ENCODE results near the gene NAPB. TPM values are rescaled to one million over a fixed set of nuclear protein-coding genes. Genes with fewer than 3 reads are reported as not detected.
A peak's percentile ranks its signal among the peaks of the same experiment; 100 is the strongest.

NAPB gene
- total RNA-seq, 1 donor from 2014 or later = 8.9 TPM

- H3K9ac ChIP-seq (ENCODE audit: low read depth in 1 of 3, low read length in 3 of 3) = peak overlapping the region; percentile 91 to 99 (median 96)
- no peaks in the 10 kb centered on the region for H3K27me3 ChIP-seq (ENCODE audit: control insufficient read depth in 3 of 3, insufficient read depth in 3 of 3, low read length in 3 of 3)
- H3K9me3 ChIP-seq (ENCODE audit: control insufficient read depth in 3 of 3, low read length in 3 of 3) = no peaks in the 10 kb centered on the region
- peaks cover 0 to 2% (median 0%) of the 10 kb centered on the region in 3 donors for H3K36me3 ChIP-seq (ENCODE audit: control insufficient read depth in 3 of 3, insufficient read depth in 3 of 3, low read length in 3 of 3)
- peak overlapping the region; percentile 94 for H3K27ac ChIP-seq (ENCODE audit: low read depth, low read length)
- H3K4me3 ChIP-seq (ENCODE audit: low read length in 3 of 3) = peak overlapping the region; percentile 83 to 95 (median 93)
- H3K4me1 ChIP-seq (ENCODE audit: control insufficient read depth in 3 of 3, insufficient read depth in 3 of 3, low read length in 3 of 3) = peaks cover 13 to 24% (median 14%) of the 10 kb centered on the region in 3 donors
Observed at GRCh38 chr20:23419657-23419994, 1.7 kb downstream of the NAPB start.

GRCh38 chr20:23417861-23418260 lies 3.4 kb downstream of the NAPB start:
- no peak overlapping the region for H3K27ac ChIP-seq (ENCODE audit: low read depth, low read length)
- peaks cover 0 to 2% (median 0%) of the 10 kb centered on the region in 3 donors for H3K36me3 ChIP-seq (ENCODE audit: control insufficient read depth in 3 of 3, insufficient read depth in 3 of 3, low read length in 3 of 3)
- H3K4me1 ChIP-seq (ENCODE audit: control insufficient read depth in 3 of 3, insufficient read depth in 3 of 3, low read length in 3 of 3) = peaks cover 13 to 24% (median 14%) of the 10 kb centered on the region in 3 donors
- no peaks in the 10 kb centered on the region for H3K27me3 ChIP-seq (ENCODE audit: control insufficient read depth in 3 of 3, insufficient read depth in 3 of 3, low read length in 3 of 3)
- H3K9me3 ChIP-seq (ENCODE audit: control insufficient read depth in 3 of 3, low read length in 3 of 3) = no peaks in the 10 kb centered on the region
- no peak overlapping the region for H3K9ac ChIP-seq (ENCODE audit: low read depth in 1 of 3, low read length in 3 of 3)
- no peak overlapping the region for H3K4me3 ChIP-seq (ENCODE audit: low read length in 3 of 3)

- H3K27ac ChIP-seq (ENCODE audit: low read depth, low read length) = no peak overlapping the region
- no peaks in the 10 kb centered on the region for H3K27me3 ChIP-seq (ENCODE audit: control insufficient read depth in 3 of 3, insufficient read depth in 3 of 3, low read length in 3 of 3)
- peaks cover 0 to under 1% (median 0%) of the 10 kb centered on the region in 3 donors for H3K36me3 ChIP-seq (ENCODE audit: control insufficient read depth in 3 of 3, insufficient read depth in 3 of 3, low read length in 3 of 3)
- no peaks in the 10 kb centered on the region for H3K9me3 ChIP-seq (ENCODE audit: control insufficient read depth in 3 of 3, low read length in 3 of 3)
- H3K4me3 ChIP-seq (ENCODE audit: low read length in 3 of 3) = no peak overlapping the region
- peak overlapping the region in 1 of 3 donors; percentile 17 for H3K9ac ChIP-seq (ENCODE audit: low read depth in 1 of 3, low read length in 3 of 3)
- peaks cover 16 to 30% (median 17%) of the 10 kb centered on the region in 3 donors for H3K4me1 ChIP-seq (ENCODE audit: control insufficient read depth in 3 of 3, insufficient read depth in 3 of 3, low read length in 3 of 3)
Observed at GRCh38 chr20:23415959-23416583, 5.2 kb downstream of the NAPB start.

- Histone ChIP-seq H3K9ac (ENCODE audit: low read depth in 1 of 3, low read length in 3 of 3) (no peak overlapping the region), H3K4me1 (ENCODE audit: control insufficient read depth in 3 of 3, insufficient read depth in 3 of 3, low read length in 3 of 3) (peaks cover 17 to 33% (median 18%) of the 10 kb centered on the region in 3 donors), H3K9me3 (ENCODE audit: control insufficient read depth in 3 of 3, low read length in 3 of 3) (no peaks in the 10 kb centered on the region), H3K4me3 (ENCODE audit: low read length in 3 of 3) (no peak overlapping the region), H3K27ac (ENCODE audit: low read depth, low read length) (no peak overlapping the region), H3K36me3 (ENCODE audit: control insufficient read depth in 3 of 3, insufficient read depth in 3 of 3, low read length in 3 of 3) (no peaks in the 10 kb centered on the region), H3K27me3 (ENCODE audit: control insufficient read depth in 3 of 3, insufficient read depth in 3 of 3, low read length in 3 of 3) (no peaks in the 10 kb centered on the region)
Observed at GRCh38 chr20:23415555-23415954, 5.7 kb downstream of the NAPB start.

GRCh38 chr20:23414526-23415188 lies 6.6 kb downstream of the NAPB start:
- Histone ChIP-seq H3K27me3 (ENCODE audit: control insufficient read depth in 3 of 3, insufficient read depth in 3 of 3, low read length in 3 of 3) (no peaks in the 10 kb centered on the region), H3K9me3 (ENCODE audit: control insufficient read depth in 3 of 3, low read length in 3 of 3) (no peaks in the 10 kb centered on the region), H3K9ac (ENCODE audit: low read depth in 1 of 3, low read length in 3 of 3) (no peak overlapping the region), H3K27ac (ENCODE audit: low read depth, low read length) (no peak overlapping the region), H3K4me1 (ENCODE audit: control insufficient read depth in 3 of 3, insufficient read depth in 3 of 3, low read length in 3 of 3) (peaks cover 15 to 37% (median 18%) of the 10 kb centered on the region in 3 donors), H3K36me3 (ENCODE audit: control insufficient read depth in 3 of 3, insufficient read depth in 3 of 3, low read length in 3 of 3) (no peaks in the 10 kb centered on the region), H3K4me3 (ENCODE audit: low read length in 3 of 3) (no peak overlapping the region)

GRCh38 chr20:23413862-23414422 lies 7.3 kb downstream of the NAPB start:
- H3K27ac ChIP-seq (ENCODE audit: low read depth, low read length) = no peak overlapping the region
- H3K4me3 ChIP-seq (ENCODE audit: low read length in 3 of 3) = no peak overlapping the region
- H3K27me3 ChIP-seq (ENCODE audit: control insufficient read depth in 3 of 3, insufficient read depth in 3 of 3, low read length in 3 of 3) = no peaks in the 10 kb centered on the region
- peaks cover 7 to 31% (median 15%) of the 10 kb centered on the region in 3 donors for H3K4me1 ChIP-seq (ENCODE audit: control insufficient read depth in 3 of 3, insufficient read depth in 3 of 3, low read length in 3 of 3)
- H3K9me3 ChIP-seq (ENCODE audit: control insufficient read depth in 3 of 3, low read length in 3 of 3) = no peaks in the 10 kb centered on the region
- H3K9ac ChIP-seq (ENCODE audit: low read depth in 1 of 3, low read length in 3 of 3) = no peak overlapping the region
- H3K36me3 ChIP-seq (ENCODE audit: control insufficient read depth in 3 of 3, insufficient read depth in 3 of 3, low read length in 3 of 3) = no peaks in the 10 kb centered on the region

- peak overlapping the region; percentile 60 for H3K27ac ChIP-seq (ENCODE audit: low read depth, low read length)
- H3K4me1 ChIP-seq (ENCODE audit: control insufficient read depth in 3 of 3, insufficient read depth in 3 of 3, low read length in 3 of 3) = peaks cover 7 to 29% (median 13%) of the 10 kb centered on the region in 3 donors
- peak overlapping the region in 1 of 3 donors; percentile 30 for H3K9ac ChIP-seq (ENCODE audit: low read depth in 1 of 3, low read length in 3 of 3)
Observed at GRCh38 chr20:23412026-23412425, 9.3 kb downstream of the NAPB start.

GRCh38 chr20:23410916-23411695 lies 10.2 kb downstream of the NAPB start:
- Histone ChIP-seq H3K36me3 (ENCODE audit: control insufficient read depth in 3 of 3, insufficient read depth in 3 of 3, low read length in 3 of 3) (no peaks in the 10 kb centered on the region), H3K4me3 (ENCODE audit: low read length in 3 of 3) (no peak overlapping the region), H3K9ac (ENCODE audit: low read depth in 1 of 3, low read length in 3 of 3) (no peak overlapping the region), H3K27me3 (ENCODE audit: control insufficient read depth in 3 of 3, insufficient read depth in 3 of 3, low read length in 3 of 3) (no peaks in the 10 kb centered on the region), H3K27ac (ENCODE audit: low read depth, low read length) (peak overlapping the region; percentile 49), H3K4me1 (ENCODE audit: control insufficient read depth in 3 of 3, insufficient read depth in 3 of 3, low read length in 3 of 3) (peaks cover 9 to 29% (median 11%) of the 10 kb centered on the region in 3 donors), H3K9me3 (ENCODE audit: control insufficient read depth in 3 of 3, low read length in 3 of 3) (no peaks in the 10 kb centered on the region)

More at GRCh38 chr20:23412026-23412425, 9.3 kb downstream of the NAPB start:
- no peaks in the 10 kb centered on the region for H3K36me3 ChIP-seq (ENCODE audit: control insufficient read depth in 3 of 3, insufficient read depth in 3 of 3, low read length in 3 of 3)
- no peaks in the 10 kb centered on the region for H3K9me3 ChIP-seq (ENCODE audit: control insufficient read depth in 3 of 3, low read length in 3 of 3)
- H3K4me3 ChIP-seq (ENCODE audit: low read length in 3 of 3) = no peak overlapping the region
- no peaks in the 10 kb centered on the region for H3K27me3 ChIP-seq (ENCODE audit: control insufficient read depth in 3 of 3, insufficient read depth in 3 of 3, low read length in 3 of 3)

GRCh38 chr20:23409800-23410199 lies 11.5 kb downstream of the NAPB start:
- Histone ChIP-seq H3K4me3 (ENCODE audit: low read length in 3 of 3) (no peak overlapping the region), H3K9me3 (ENCODE audit: control insufficient read depth in 3 of 3, low read length in 3 of 3) (no peaks in the 10 kb centered on the region), H3K27ac (ENCODE audit: low read depth, low read length) (no peak overlapping the region), H3K9ac (ENCODE audit: low read depth in 1 of 3, low read length in 3 of 3) (no peak overlapping the region), H3K4me1 (ENCODE audit: control insufficient read depth in 3 of 3, insufficient read depth in 3 of 3, low read length in 3 of 3) (peaks cover 8 to 25% (median 10%) of the 10 kb centered on the region in 3 donors), H3K27me3 (ENCODE audit: control insufficient read depth in 3 of 3, insufficient read depth in 3 of 3, low read length in 3 of 3) (no peaks in the 10 kb centered on the region), H3K36me3 (ENCODE audit: control insufficient read depth in 3 of 3, insufficient read depth in 3 of 3, low read length in 3 of 3) (no peaks in the 10 kb centered on the region)

All from skeletal muscle tissue (tissue), 4 donors.